Ramos (cell line): ENCODE results near the gene HOXA2.

Experiments used
- in situ Hi-C: fragments of 300-500 bp; cut with MboI; formaldehyde crosslinking; loops from one replicate; pipeline ENCODE4 v1.14.3; 2022; ENCODE audit warnings: low sequenced_read_pairs; ENCODE audit not compliant: unreplicated experiment

Gene HOXA2

DNA sequence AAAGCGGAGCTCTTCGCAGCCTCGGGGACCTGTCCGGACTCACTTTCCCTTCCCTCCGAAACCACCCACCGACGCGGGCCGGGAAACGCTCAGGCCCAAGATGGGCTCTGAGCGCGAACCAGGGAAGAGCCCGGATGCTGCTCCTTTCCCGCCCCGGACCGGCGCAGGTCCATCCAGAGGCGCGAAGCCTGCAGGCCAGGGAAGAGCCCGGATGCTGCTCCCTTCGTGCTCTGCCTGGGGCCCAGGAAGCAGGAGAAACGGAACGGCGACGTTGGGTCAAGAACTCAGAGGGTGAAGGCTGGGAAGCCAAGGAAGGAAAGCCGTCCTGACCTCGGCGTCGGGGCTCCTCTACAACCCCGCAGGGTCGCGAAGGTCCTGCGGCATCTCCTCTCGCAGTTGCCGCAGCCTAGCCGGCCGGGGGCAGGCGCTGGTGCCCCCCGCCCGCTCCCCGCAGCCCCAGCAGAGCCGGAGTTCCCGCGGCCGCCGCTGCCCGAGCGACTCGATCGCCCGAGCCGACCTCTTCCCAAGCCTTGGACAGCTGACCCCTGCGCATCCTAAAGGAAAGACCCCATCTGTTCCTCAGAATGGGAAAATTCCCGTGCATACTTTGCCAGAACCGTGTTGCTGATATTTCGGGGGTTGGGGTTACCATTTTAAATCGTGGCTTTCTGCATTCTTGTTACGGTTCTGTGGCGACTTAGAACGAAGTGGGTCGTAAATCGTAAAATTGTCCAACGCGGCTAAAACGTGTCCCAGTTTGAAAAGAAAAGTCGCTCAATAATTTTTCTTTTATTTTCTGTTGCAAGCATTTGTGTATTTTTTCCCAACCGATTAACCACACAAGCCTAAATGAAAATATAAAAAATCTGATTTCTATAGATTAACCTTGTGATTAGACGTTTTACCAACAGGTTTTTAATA lies 14.2 kb downstream of the HOXA2 start:
- in situ Hi-C loops = no loop called here

- in situ Hi-C loops = no loop called here
These were observed 18.8 kb downstream of the HOXA2 start for GRCh38 chr7:27083646-27084045.

DNA sequence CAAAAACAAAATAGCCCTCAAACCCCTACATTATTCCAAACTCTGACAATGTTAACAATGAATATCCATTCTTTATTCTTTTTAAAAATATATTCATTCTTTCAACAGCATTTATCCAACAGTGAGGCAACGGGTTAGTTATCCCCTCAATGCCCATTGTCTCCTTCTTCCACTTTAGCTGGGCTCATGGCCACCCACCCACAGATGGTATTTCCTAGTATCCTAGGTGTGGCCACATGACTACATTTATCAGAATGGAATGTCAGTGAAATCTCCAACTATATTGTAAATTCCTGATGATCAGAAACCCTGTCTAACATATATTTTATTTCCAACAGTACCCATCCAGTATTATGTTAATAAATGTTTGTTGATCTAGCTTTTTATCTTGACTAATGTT lies 20.3 kb downstream of the HOXA2 start:
- in situ Hi-C loops = no loop called here

- in situ Hi-C loops = no loop called here
These were observed 21.5 kb downstream of the HOXA2 start for GRCh38 chr7:27080844-27081436.

- in situ Hi-C loops = no loop called here
These were observed 23.1 kb downstream of the HOXA2 start for GRCh38 chr7:27079234-27079975.

- in situ Hi-C loops = no loop called here
These were observed 23.8 kb downstream of the HOXA2 start for GRCh38 chr7:27078616-27079233.

GRCh38 chr7:27073076-27073475 lies 29.4 kb downstream of the HOXA2 start:
- in situ Hi-C loops = no loop called here

DNA sequence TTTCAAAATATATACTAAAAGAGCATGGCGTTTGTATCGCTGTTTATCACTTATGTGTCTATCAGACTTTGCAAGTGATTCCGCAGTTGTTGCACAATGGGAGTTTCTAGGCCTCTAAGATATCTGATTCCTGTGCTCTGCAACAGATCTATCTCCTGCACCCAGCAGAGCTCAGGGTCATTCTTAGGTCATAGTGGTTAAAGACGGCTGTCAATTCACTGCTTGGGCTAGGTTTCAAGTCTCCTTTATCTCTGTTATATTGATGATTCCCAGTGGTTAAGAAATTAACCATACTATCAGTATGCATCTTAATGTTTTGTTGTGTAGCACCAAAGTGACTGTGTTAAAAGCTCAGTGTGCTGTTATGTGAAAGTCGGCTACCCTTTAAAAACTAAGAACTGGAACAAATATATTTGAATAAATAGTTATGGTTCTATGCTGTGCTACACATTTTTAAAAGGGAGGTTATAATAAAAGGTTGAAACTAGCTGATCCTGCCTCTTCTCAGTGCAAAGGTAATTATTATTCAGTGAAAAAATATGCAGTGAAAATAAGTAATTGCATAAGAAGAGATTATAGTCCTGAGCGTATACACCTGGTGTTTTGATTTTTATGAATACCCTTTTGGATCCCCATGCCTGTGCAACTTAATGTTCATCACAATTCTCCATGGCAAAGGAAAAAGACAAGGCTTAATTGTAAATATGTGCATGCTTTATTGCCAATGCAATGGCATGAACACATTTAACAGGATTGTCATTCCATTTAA lies 30.7 kb downstream of the HOXA2 start:
- in situ Hi-C loops = no loop called here

GRCh38 chr7:27068259-27068658 lies 34.2 kb downstream of the HOXA2 start:
- in situ Hi-C loops = no loop called here

GRCh38 chr7:27066148-27066547 lies 36.3 kb downstream of the HOXA2 start:
- in situ Hi-C loops = no loop called here

- in situ Hi-C loops = no loop called here
These were observed 36.8 kb downstream of the HOXA2 start for GRCh38 chr7:27065709-27066108.

- in situ Hi-C loops = no loop called here
These were observed 37.8 kb downstream of the HOXA2 start for GRCh38 chr7:27064661-27065060.

GRCh38 chr7:27064159-27064558 lies 38.3 kb downstream of the HOXA2 start:
- in situ Hi-C loops = no loop called here

- in situ Hi-C loops = no loop called here
These were observed 39.5 kb downstream of the HOXA2 start for GRCh38 chr7:27062946-27063345.

GRCh38 chr7:27053153-27053552 lies 49.3 kb downstream of the HOXA2 start:
- in situ Hi-C loops = no loop called here

- in situ Hi-C loops = no loop called here
These were observed 51.0 kb downstream of the HOXA2 start for GRCh38 chr7:27051451-27051850.
